Measurements from ENCODE around the gene USP30.

The USP30 gene

GRCh38 chr12:109097140-109097434 is 44.7 kb downstream of the USP30 start:
- no peaks in the 10 kb centered on the region for H4K20me1 ChIP-seq (ENCODE audit: insufficient read depth, low read length)
- no peaks in the 10 kb centered on the region for H3K9me2 ChIP-seq (ENCODE audit: low read depth, low read length)
- H2AFZ ChIP-seq (ENCODE audit: low read length): no peak overlapping the region

GRCh38 chr12:109097435-109098182 is 45.2 kb downstream of the USP30 start, which contains the start of gene UNG:
Gene UNG (plus strand): TSS chr12:109097597. CDS start chr12:109097680, 83 bp downstream.
- no peaks in the 10 kb centered on the region for H3K9me3 ChIP-seq (ENCODE audit: low read length)
- H3F3A ChIP-seq (ENCODE audit: insufficient read depth, low read length): no peaks in the 10 kb centered on the region
- H3K9ac ChIP-seq (ENCODE audit: low read length): peak within 1 kb of the TSS; percentile 93
- no peaks in the 10 kb centered on the region for H3K27me3 ChIP-seq (ENCODE audit: insufficient read depth, low read length)
- no peaks in the 10 kb centered on the region for H4K20me1 ChIP-seq (ENCODE audit: insufficient read depth, low read length)
- peak within 1 kb of the TSS; percentile 96 for H3K4me3 ChIP-seq (ENCODE audit: low read depth, low read length, poor library complexity, severe bottlenecking)
- peaks cover 37% of the 10 kb centered on the region for H3K36me3 ChIP-seq (ENCODE audit: insufficient read depth, low read length)
- H2AFZ ChIP-seq (ENCODE audit: low read length): no peak within 1 kb of the TSS
- peak within 1 kb of the TSS; percentile 86 for H3K27ac ChIP-seq (ENCODE audit: low read depth, low read length, poor library complexity, severe bottlenecking)
- TF ChIP-seq EZH2 (IDR thresholded peaks at IDR 0.05; ENCODE audit: borderline replicate concordance, low read length) (no peak), CTCF (IDR thresholded peaks at IDR 0.05; ENCODE audit: low read length) (no peak)
- H3K4me1 ChIP-seq (ENCODE audit: insufficient read depth, low read length, severe bottlenecking): peaks cover 35% of the 10 kb centered on the region
- H3K9me2 ChIP-seq (ENCODE audit: low read depth, low read length): no peaks in the 10 kb centered on the region
- H3K79me2 ChIP-seq (ENCODE audit: insufficient read depth, low read length): peaks cover 5% of the 10 kb centered on the region
- H3K4me2 ChIP-seq (ENCODE audit: low read length): peak within 1 kb of the TSS; percentile 85

More at GRCh38 chr12:109097140-109097434, 44.7 kb downstream of the USP30 start:
- H3K4me1 ChIP-seq (ENCODE audit: insufficient read depth, low read length, severe bottlenecking): peaks cover 39% of the 10 kb centered on the region
- peak overlapping the region; percentile 93 for H3K9ac ChIP-seq (ENCODE audit: low read length)
- TF ChIP-seq EZH2 (IDR thresholded peaks at IDR 0.05; ENCODE audit: borderline replicate concordance, low read length): no peak
- no peak for TF ChIP-seq CTCF (IDR thresholded peaks at IDR 0.05; ENCODE audit: low read length)
- peak overlapping the region; percentile 96 for H3K4me3 ChIP-seq (ENCODE audit: low read depth, low read length, poor library complexity, severe bottlenecking)
- peak overlapping the region; percentile 86 for H3K27ac ChIP-seq (ENCODE audit: low read depth, low read length, poor library complexity, severe bottlenecking)
- H3K9me3 ChIP-seq (ENCODE audit: low read length): no peaks in the 10 kb centered on the region
- H3F3A ChIP-seq (ENCODE audit: insufficient read depth, low read length): no peaks in the 10 kb centered on the region
- H3K27me3 ChIP-seq (ENCODE audit: insufficient read depth, low read length): no peaks in the 10 kb centered on the region
- H3K36me3 ChIP-seq (ENCODE audit: insufficient read depth, low read length): peaks cover 33% of the 10 kb centered on the region
- H3K4me2 ChIP-seq (ENCODE audit: low read length): peak overlapping the region; percentile 85
- peaks cover 10% of the 10 kb centered on the region for H3K79me2 ChIP-seq (ENCODE audit: insufficient read depth, low read length)

- H3K4me2 ChIP-seq (ENCODE audit: low read length): peak overlapping the region; percentile 79
- no peaks in the 10 kb centered on the region for H3K79me2 ChIP-seq (ENCODE audit: insufficient read depth, low read length)
- H3K9me3 ChIP-seq (ENCODE audit: low read length): no peaks in the 10 kb centered on the region
- no peak overlapping the region for H2AFZ ChIP-seq (ENCODE audit: low read length)
- no peaks in the 10 kb centered on the region for H3K27me3 ChIP-seq (ENCODE audit: insufficient read depth, low read length)
- peaks cover 39% of the 10 kb centered on the region for H3K36me3 ChIP-seq (ENCODE audit: insufficient read depth, low read length)
- H3K4me1 ChIP-seq (ENCODE audit: insufficient read depth, low read length, severe bottlenecking): peaks cover 29% of the 10 kb centered on the region
- no peaks in the 10 kb centered on the region for H3K9me2 ChIP-seq (ENCODE audit: low read depth, low read length)
- H3K9ac ChIP-seq (ENCODE audit: low read length): peak overlapping the region; percentile 74
- TF ChIP-seq CTCF (IDR thresholded peaks at IDR 0.05; ENCODE audit: low read length) (no peak), EZH2 (IDR thresholded peaks at IDR 0.05; ENCODE audit: borderline replicate concordance, low read length) (no peak)
- H3K4me3 ChIP-seq (ENCODE audit: low read depth, low read length, poor library complexity, severe bottlenecking): peak overlapping the region; percentile 96
- H3K27ac ChIP-seq (ENCODE audit: low read depth, low read length, poor library complexity, severe bottlenecking): no peak overlapping the region
- H3F3A ChIP-seq (ENCODE audit: insufficient read depth, low read length): no peaks in the 10 kb centered on the region
- no peaks in the 10 kb centered on the region for H4K20me1 ChIP-seq (ENCODE audit: insufficient read depth, low read length)
Observed at GRCh38 chr12:109098183-109098604, 45.8 kb downstream of the USP30 start.
